Measurements from ENCODE around the gene RRN3.
"Not testable (repeated sequence)": the region's sequence is repeated elsewhere in the genome, so short reads cannot be mapped to it uniquely, and the experiment has no call there.

The RRN3 gene

GRCh38 chr16:15093955-15094827, at the start of gene RRN3:
Gene RRN3 (minus strand): TSS chr16:15094272. CDS start chr16:15094233, 39 bp downstream.
- peak; percentile 94 for DNase-seq

- peak; percentile 57 for DNase-seq
These were observed 49.6 kb upstream of the RRN3 start for GRCh38 chr16:15143601-15144091.

GRCh38 chr16:15142891-15143600, 49.0 kb upstream of the RRN3 start:
- peak; percentile 19 for DNase-seq

GRCh38 chr16:15142107-15142890, 48.2 kb upstream of the RRN3 start:
- peak; percentile 58 for DNase-seq

- peak; percentile 32 for DNase-seq
These were observed 47.5 kb upstream of the RRN3 start for GRCh38 chr16:15141586-15141985.

GRCh38 chr16:15140444-15141365, 46.6 kb upstream of the RRN3 start:
- DNase-seq = peak; percentile 45

- not testable (repeated sequence) for DNase-seq
These were observed 43.4 kb upstream of the RRN3 start for GRCh38 chr16:15137514-15137913.

- DNase-seq = peak; percentile 20
These were observed 41.6 kb upstream of the RRN3 start for GRCh38 chr16:15135483-15136360.

- not testable (repeated sequence) for DNase-seq
These were observed 40.8 kb upstream of the RRN3 start for GRCh38 chr16:15134752-15135482.

GRCh38 chr16:15133554-15133953, 39.5 kb upstream of the RRN3 start:
- DNase-seq = not testable (repeated sequence)

GRCh38 chr16:15132719-15133428, 38.8 kb upstream of the RRN3 start:
- DNase-seq = not testable (repeated sequence)

- DNase-seq = not testable (repeated sequence)
These were observed 37.0 kb upstream of the RRN3 start for GRCh38 chr16:15130943-15131700.

GRCh38 chr16:15130256-15130932, 36.3 kb upstream of the RRN3 start:
- DNase-seq = not testable (repeated sequence)

GRCh38 chr16:15127641-15128425, 33.8 kb upstream of the RRN3 start:
- not testable (repeated sequence) for DNase-seq

GRCh38 chr16:15100372-15100987, 6.4 kb upstream of the RRN3 start:
- DNase-seq = not testable (repeated sequence)

- DNase-seq = not testable (repeated sequence)
These were observed 5.4 kb upstream of the RRN3 start for GRCh38 chr16:15099366-15099909.
